ENCODE measurements around the gene OR2T6.

DNA sequence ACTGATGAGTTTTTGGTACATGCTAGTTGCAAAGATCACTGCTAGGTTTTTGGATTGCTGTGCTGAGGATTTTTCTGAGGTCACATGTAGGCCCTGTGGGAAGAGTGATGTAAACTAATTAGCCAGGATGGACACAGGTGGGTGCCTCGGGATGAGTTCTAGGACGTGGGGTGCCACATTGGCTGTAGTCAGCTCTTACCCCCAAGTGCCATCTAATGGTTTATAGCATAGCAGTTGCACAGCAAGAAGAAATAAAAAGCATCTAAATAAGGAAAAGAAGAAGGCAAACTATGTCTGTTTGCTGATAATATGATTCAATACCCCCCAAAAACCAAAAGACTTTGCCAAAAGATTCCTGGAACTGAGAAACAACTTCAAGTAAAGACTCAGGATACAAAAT, 17.5 kb downstream of the OR2T6 start:
- TF ChIP-seq CTCF (optimal IDR thresholded peaks at IDR 0.05 in 1 of 3, IDR thresholded peaks at IDR 0.05 in 1 of 3, conservative IDR thresholded peaks at IDR 0.05 in 1 of 3; ENCODE audit: extremely low read depth in 1 of 3, insufficient read depth in 2 of 3, low read length in 3 of 3) (no peak), EZH2 (IDR thresholded peaks at IDR 0.05; ENCODE audit: low read length) (no peak)

Data from keratinocyte (primary cell).